ENCODE data around the gene TMPRSS9. TPM values are rescaled to one million over a fixed set of nuclear protein-coding genes. Genes with fewer than 3 reads are reported as not detected.

TMPRSS9 gene
- not detected for total RNA-seq

- TF ChIP-seq CTCF (IDR thresholded peaks at IDR 0.05) = no peak
- no peak for DNase-seq (ENCODE audit: low spot score)
- Histone ChIP-seq H3K36me3 (no peaks in the 10 kb centered on the region), H3K4me1 (peaks cover 0 to 5% of the 10 kb centered on the region in 2 donors), H3K27ac (no peak within 1 kb of the TSS), H3K27me3 (peaks cover 0 to 7% of the 10 kb centered on the region in 2 donors), H3K4me3 (no peak within 1 kb of the TSS), H3K9me3 (no peaks in the 10 kb centered on the region)
These were observed at the start of gene TMPRSS9 for GRCh38 chr19:2359992-2360685. Gene TMPRSS9 (plus strand): TSS chr19:2360265. CDS start chr19:2389786, 29,521 bp downstream.

- H3K27me3 ChIP-seq = peaks cover 0 to 14% of the 10 kb centered on the region in 2 donors
These were observed 49.0 kb upstream of the TMPRSS9 start for GRCh38 chr19:2311093-2311492.

DNA sequence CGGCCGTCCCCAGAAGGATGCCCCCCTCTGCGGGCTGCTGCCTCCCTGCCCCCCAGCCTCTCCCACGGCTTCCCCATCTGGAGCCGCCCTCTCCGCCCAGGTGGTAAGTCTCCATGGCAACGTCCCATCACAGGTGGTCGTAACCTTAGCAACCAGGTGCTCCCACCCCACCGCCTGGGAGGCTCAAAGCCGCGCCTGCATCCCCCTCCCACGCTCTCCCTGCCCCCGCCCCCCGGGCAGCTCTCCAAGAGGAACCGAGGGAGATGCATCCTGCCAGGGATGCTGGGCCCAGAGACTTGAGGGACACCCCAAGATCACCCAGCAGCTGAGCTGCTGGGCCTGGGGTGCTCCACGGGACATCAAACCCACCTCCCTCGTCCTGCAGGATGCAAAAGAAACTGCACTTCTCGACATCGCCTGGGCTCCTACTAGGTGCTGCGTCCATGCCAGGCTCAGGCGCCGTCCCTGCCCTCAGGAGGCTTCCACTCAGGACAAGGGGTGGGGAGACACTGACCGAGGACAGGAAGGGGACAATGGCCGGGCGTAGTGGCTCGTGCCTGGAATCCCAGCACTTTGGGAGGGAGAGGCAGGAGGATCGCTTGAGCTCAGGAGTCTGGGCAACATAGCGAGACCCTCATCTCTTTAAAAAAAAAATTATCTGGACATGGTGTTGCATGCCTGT is 47.1 kb upstream of the TMPRSS9 start:
- Histone ChIP-seq H3K27ac (no peak overlapping the region), H3K36me3 (no peaks in the 10 kb centered on the region), H3K27me3 (peaks cover 0 to 8% of the 10 kb centered on the region in 2 donors), H3K4me1 (peaks cover 0 to 4% of the 10 kb centered on the region in 2 donors), H3K4me3 (no peak overlapping the region), H3K9me3 (peaks cover 0 to 3% of the 10 kb centered on the region in 2 donors)
- TF ChIP-seq CTCF (IDR thresholded peaks at IDR 0.05) = no peak
- DNase-seq (ENCODE audit: low spot score) = no peak

More at GRCh38 chr19:2311093-2311492, 49.0 kb upstream of the TMPRSS9 start:
- Histone ChIP-seq H3K9me3 (peaks cover 0 to 3% of the 10 kb centered on the region in 2 donors), H3K4me3 (no peak overlapping the region), H3K4me1 (peaks cover 0 to 8% of the 10 kb centered on the region in 2 donors), H3K27ac (no peak overlapping the region), H3K36me3 (no peaks in the 10 kb centered on the region)
- no peak for DNase-seq (ENCODE audit: low spot score)
- TF ChIP-seq CTCF (IDR thresholded peaks at IDR 0.05) = no peak

DNA sequence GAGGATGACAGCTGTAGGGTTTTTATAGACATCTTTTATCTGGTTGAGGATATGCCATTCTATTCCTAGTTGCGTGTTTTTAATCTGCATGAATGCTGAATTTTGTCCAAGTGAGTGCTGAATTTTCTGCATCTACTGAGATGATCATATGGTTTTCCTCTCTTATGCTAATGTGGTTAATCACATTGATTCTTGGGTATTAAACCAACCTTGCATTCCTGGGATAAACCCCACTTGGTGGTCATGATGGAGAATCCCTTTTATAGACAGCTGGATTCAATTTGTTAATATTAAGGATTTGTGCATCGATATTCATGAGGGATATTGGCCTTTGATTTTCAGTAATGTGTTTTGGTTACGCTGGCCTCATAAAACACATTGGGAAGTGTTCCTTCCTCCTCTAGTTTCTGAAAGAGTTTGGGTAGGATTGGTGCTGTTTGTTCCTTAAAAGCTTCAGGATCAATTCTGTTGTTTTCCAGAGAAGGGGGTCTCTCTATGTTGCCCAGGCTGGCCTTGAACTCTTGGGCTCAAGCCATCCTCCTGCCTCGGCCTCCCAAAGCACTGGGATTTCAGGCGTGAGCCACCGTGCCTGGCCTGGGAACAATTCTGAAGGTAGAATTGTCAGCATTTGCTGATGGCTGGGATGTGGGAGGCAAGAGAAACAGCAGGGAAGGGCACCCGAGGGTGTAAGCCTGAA is 44.8 kb upstream of the TMPRSS9 start:
- Histone ChIP-seq H3K9me3 (peaks cover 0 to 3% of the 10 kb centered on the region in 2 donors), H3K27me3 (peaks cover 0 to 8% of the 10 kb centered on the region in 2 donors), H3K4me3 (no peak overlapping the region), H3K36me3 (no peaks in the 10 kb centered on the region), H3K27ac (no peak overlapping the region), H3K4me1 (peaks cover 0 to 4% of the 10 kb centered on the region in 2 donors)
- no peak for DNase-seq (ENCODE audit: low spot score)
- TF ChIP-seq CTCF (IDR thresholded peaks at IDR 0.05) = no peak

DNA sequence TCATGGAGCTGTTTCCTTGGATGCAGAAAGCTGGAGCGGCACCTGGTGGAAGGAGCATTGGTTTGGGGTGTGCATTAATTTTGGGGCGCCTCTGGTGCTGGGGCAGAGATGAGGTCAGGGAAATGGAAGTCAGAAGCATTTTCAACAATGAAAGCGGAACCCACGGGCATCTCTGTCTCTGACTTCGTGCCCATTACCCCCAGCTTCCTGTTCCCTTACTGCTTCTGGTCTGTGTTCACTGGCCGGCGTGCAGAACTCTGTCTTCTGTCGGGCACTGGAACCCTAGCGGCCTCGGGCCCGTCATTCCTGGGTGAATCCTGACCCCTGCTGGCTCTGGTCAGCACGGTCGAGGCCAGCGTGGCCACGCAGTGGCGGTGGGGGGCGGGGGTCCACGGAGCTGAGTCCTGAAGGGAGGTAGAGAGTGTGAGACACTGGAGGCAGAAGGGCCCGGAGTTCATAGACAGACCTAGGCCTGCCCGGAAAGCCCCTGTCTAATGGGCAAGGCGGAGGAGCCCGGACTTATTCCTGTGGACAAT is 44.2 kb upstream of the TMPRSS9 start:
- peak; percentile 79 for DNase-seq (ENCODE audit: low spot score)
- peaks cover 0 to 8% of the 10 kb centered on the region in 2 donors for H3K27me3 ChIP-seq
- H3K9me3 ChIP-seq = peaks cover 0 to 3% of the 10 kb centered on the region in 2 donors
- no peaks in the 10 kb centered on the region for H3K36me3 ChIP-seq
- H3K4me1 ChIP-seq = peaks cover 0 to 4% of the 10 kb centered on the region in 2 donors
- no peak overlapping the region for H3K27ac ChIP-seq
- TF ChIP-seq CTCF (IDR thresholded peaks at IDR 0.05) = peak in 1 of 2 donors; percentile 70
- no peak overlapping the region for H3K4me3 ChIP-seq
